HUES48 (cell line): ENCODE data around the gene NCKAP5.

Experiments
- H3K27ac ChIP-seq: one replicate; pipeline ENCODE4 v1.7.0; 2013; ENCODE audit warnings: low read depth, low read length, inconsistent platforms
- H3K27me3 ChIP-seq: 2 replicates; pipeline ENCODE4 v1.6.1; 2013; ENCODE audit warnings: mild to moderate bottlenecking, low read length; ENCODE audit not compliant: control insufficient read depth, insufficient read depth
- H3K36me3 ChIP-seq: 2 replicates; pipeline ENCODE4 v1.6.1; 2013; ENCODE audit warnings: low read length; ENCODE audit not compliant: control insufficient read depth, insufficient read depth
- H3K4me1 ChIP-seq: 2 replicates; pipeline ENCODE4 v1.6.1; 2013; ENCODE audit warnings: mild to moderate bottlenecking, low read length; ENCODE audit not compliant: control insufficient read depth, insufficient read depth
- H3K4me3 ChIP-seq: 2 replicates; pipeline ENCODE4 v1.5.1; 2013; ENCODE audit warnings: mild to moderate bottlenecking, low read depth, low read length
- H3K9ac ChIP-seq: 2 replicates; pipeline ENCODE4 v1.6.1; 2013; ENCODE audit warnings: mild to moderate bottlenecking, low read depth, low read length, moderate library complexity
- H3K9me3 ChIP-seq: 2 replicates; pipeline ENCODE4 v1.6.1; 2013; ENCODE audit warnings: low read length; ENCODE audit not compliant: control insufficient read depth, insufficient read depth

The NCKAP5 gene

GRCh38 chr2:133362061-133362476 lies 206.2 kb downstream of the NCKAP5 start:
- H3K9me3 ChIP-seq = no peaks in the 10 kb centered on the region
- H3K4me1 ChIP-seq = 0 out of 2 replicates have a peak, but pooled peaks cover 4% of the 10 kb centered on the region
- no peak overlapping the region for H3K4me3 ChIP-seq
- no peaks in the 10 kb centered on the region for H3K36me3 ChIP-seq
- H3K27ac ChIP-seq = peak overlapping the region; percentile 25
- H3K9ac ChIP-seq = no peak overlapping the region
- no peaks in the 10 kb centered on the region for H3K27me3 ChIP-seq

- no peaks in the 10 kb centered on the region for H3K9me3 ChIP-seq
Measured at GRCh38 chr2:133360882-133361281, 207.4 kb downstream of the NCKAP5 start.

DNA sequence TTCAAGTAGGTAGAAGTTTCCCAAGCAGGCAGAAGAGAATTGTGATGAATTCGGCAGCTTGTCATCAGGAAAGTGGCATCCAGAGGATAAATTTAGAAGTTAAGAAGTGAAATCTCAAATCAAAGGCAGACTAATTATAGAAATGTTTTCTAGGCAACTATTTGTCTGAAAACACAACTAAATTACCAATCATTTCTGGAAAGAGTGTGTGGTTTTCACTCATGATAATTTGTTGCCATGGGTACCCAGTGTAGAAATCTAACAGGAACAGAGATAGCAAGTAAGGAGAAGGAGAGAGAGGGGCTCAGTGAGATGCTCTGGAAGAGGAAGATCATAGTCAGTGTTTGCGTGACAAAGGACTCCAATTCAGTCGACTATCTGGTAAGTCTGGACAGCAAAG lies 208.1 kb downstream of the NCKAP5 start:
- Histone ChIP-seq H3K27me3 (no peaks in the 10 kb centered on the region), H3K36me3 (no peaks in the 10 kb centered on the region), H3K4me3 (no peak overlapping the region), H3K4me1 (no peaks in the 10 kb centered on the region), H3K27ac (no peak overlapping the region), H3K9ac (no peak overlapping the region), H3K9me3 (no peaks in the 10 kb centered on the region)

More at GRCh38 chr2:133360882-133361281, 207.4 kb downstream of the NCKAP5 start:
- Histone ChIP-seq H3K4me1 (no peaks in the 10 kb centered on the region), H3K9ac (no peak overlapping the region), H3K4me3 (no peak overlapping the region), H3K27ac (no peak overlapping the region), H3K27me3 (no peaks in the 10 kb centered on the region), H3K36me3 (no peaks in the 10 kb centered on the region)

GRCh38 chr2:133352719-133353118 lies 215.5 kb downstream of the NCKAP5 start:
- Histone ChIP-seq H3K36me3 (no peaks in the 10 kb centered on the region), H3K27me3 (no peaks in the 10 kb centered on the region), H3K4me3 (no peak overlapping the region), H3K9me3 (no peaks in the 10 kb centered on the region), H3K9ac (no peak overlapping the region), H3K4me1 (no peaks in the 10 kb centered on the region), H3K27ac (no peak overlapping the region)

DNA sequence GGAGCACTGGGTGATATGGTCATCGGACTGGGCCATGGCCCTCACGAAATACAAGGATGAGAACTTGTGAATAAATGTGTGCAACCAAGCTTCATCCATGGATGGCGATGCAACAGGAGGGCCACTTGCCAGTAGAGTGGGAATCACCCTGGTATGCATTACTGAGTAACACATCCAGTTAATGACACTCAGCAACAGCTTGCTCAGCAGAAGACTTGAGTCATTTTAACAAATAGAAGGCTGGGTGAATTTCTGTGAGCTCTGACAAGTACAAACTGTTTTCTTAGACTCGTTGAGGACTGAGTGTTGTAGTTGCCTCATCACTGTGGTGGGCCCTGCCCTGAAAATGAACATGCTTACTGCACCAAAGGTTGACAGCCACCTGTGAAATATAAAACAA lies 221.6 kb downstream of the NCKAP5 start:
- Histone ChIP-seq H3K9ac (no peak overlapping the region), H3K4me3 (no peak overlapping the region), H3K27ac (no peak overlapping the region), H3K9me3 (no peaks in the 10 kb centered on the region), H3K4me1 (peaks cover 9% of the 10 kb centered on the region; the same call in 1 of the 2 replicates), H3K36me3 (no peaks in the 10 kb centered on the region), H3K27me3 (no peaks in the 10 kb centered on the region)

GRCh38 chr2:133345638-133346037 lies 222.6 kb downstream of the NCKAP5 start:
- Histone ChIP-seq H3K4me3 (no peak overlapping the region), H3K4me1 (peaks cover 9% of the 10 kb centered on the region; the same call in 1 of the 2 replicates), H3K27me3 (no peaks in the 10 kb centered on the region), H3K36me3 (no peaks in the 10 kb centered on the region), H3K9me3 (no peaks in the 10 kb centered on the region), H3K27ac (no peak overlapping the region), H3K9ac (no peak overlapping the region)

- H3K4me1 ChIP-seq = peaks cover 9% of the 10 kb centered on the region; the same call in 1 of the 2 replicates
- no peak overlapping the region for H3K9ac ChIP-seq
- no peak overlapping the region for H3K4me3 ChIP-seq
- H3K9me3 ChIP-seq = no peaks in the 10 kb centered on the region
- no peaks in the 10 kb centered on the region for H3K36me3 ChIP-seq
- H3K27me3 ChIP-seq = no peaks in the 10 kb centered on the region
- no peak overlapping the region for H3K27ac ChIP-seq
Measured at GRCh38 chr2:133344849-133345248, 223.4 kb downstream of the NCKAP5 start.

- Histone ChIP-seq H3K27me3 (no peaks in the 10 kb centered on the region), H3K9ac (no peak overlapping the region), H3K9me3 (no peaks in the 10 kb centered on the region), H3K4me1 (peaks cover 9% of the 10 kb centered on the region; the same call in 1 of the 2 replicates), H3K27ac (no peak overlapping the region), H3K36me3 (no peaks in the 10 kb centered on the region), H3K4me3 (no peak overlapping the region)
Measured at GRCh38 chr2:133343018-133343352, 225.3 kb downstream of the NCKAP5 start.

DNA sequence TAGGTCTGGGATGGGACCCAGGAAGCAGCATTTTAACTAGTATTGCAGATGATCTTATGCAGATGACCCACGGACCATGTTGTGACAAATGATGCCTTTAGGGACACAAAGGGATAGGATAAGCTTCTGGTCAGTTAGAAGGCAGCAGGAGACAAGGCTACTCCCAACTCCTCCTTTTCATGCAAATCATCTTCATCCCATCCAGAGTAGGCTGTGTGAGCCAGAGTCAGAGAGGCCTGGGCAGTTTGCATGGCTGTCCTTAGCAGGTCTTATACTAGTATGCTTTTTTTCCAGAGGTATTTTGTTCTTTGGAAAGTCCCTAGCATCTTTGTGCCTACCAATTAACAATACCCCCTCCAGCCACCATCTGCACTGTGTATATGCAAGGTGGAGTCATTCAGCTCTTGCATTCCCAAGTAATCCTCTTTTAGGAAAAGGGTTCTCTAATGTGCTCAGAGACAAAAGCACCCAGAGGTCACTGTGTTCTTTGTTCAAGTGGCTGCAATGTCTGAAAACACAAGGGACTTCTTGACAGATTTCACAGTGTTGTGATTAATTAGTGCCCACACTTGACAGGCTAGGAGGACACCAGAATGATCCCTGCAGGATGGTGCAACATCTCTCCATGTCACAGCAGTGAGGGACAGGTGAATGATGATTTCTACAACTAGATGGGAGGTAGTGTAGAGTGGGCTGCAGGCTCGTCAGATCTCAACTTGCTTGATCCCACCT lies 225.8 kb downstream of the NCKAP5 start:
- no peak overlapping the region for H3K9ac ChIP-seq
- H3K27me3 ChIP-seq = no peaks in the 10 kb centered on the region
- H3K4me1 ChIP-seq = peaks cover 9% of the 10 kb centered on the region; the same call in 1 of the 2 replicates
- H3K9me3 ChIP-seq = no peaks in the 10 kb centered on the region
- no peaks in the 10 kb centered on the region for H3K36me3 ChIP-seq
- no peak overlapping the region for H3K27ac ChIP-seq
- no peak overlapping the region for H3K4me3 ChIP-seq

DNA sequence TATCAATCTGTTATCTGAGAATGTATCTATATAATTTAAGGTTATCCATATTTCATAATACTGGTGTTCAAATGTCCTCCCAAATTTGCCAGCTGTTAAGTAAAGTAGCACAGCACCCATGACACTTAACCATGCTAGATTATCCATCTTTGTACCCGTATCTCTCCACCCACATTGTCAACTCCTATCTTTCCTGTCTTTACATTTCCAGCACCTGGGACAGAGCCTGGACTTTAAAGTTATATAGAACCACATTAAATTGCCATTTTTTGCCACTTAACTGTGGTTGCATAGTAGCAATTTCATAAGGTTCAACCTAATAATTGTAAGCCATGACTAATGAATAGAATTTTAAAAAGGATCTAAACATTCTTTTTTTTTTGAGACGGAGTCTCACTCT lies 226.7 kb downstream of the NCKAP5 start:
- H3K4me1 ChIP-seq = peaks cover 9% of the 10 kb centered on the region; the same call in 1 of the 2 replicates
- H3K9ac ChIP-seq = no peak overlapping the region
- no peaks in the 10 kb centered on the region for H3K9me3 ChIP-seq
- H3K27ac ChIP-seq = no peak overlapping the region
- no peaks in the 10 kb centered on the region for H3K27me3 ChIP-seq
- H3K4me3 ChIP-seq = no peak overlapping the region
- H3K36me3 ChIP-seq = no peaks in the 10 kb centered on the region

- H3K27me3 ChIP-seq = no peaks in the 10 kb centered on the region
- no peak overlapping the region for H3K4me3 ChIP-seq
- no peaks in the 10 kb centered on the region for H3K36me3 ChIP-seq
- H3K27ac ChIP-seq = no peak overlapping the region
- H3K9ac ChIP-seq = no peak overlapping the region
- H3K4me1 ChIP-seq = peaks cover 20% of the 10 kb centered on the region
- H3K9me3 ChIP-seq = no peaks in the 10 kb centered on the region
Measured at GRCh38 chr2:133338224-133338623, 230.0 kb downstream of the NCKAP5 start.
